Mucosa of rectum (tissue), 2 donors: ENCODE results near the gene DNAH10.

Experiments used
- H3K27ac ChIP-seq, 2 donors: one replicate each; pipeline ENCODE4 v1.7.0; 2013; ENCODE audit warnings: inconsistent platforms in 2 of 2, low read depth in 2 of 2, low read length in 2 of 2
- H3K27me3 ChIP-seq, 2 donors: one replicate each; pipeline ENCODE4 v1.7.0; 2013; ENCODE audit warnings: low read length in 2 of 2; ENCODE audit not compliant: control insufficient read depth in 2 of 2, insufficient read depth in 2 of 2
- H3K36me3 ChIP-seq, 2 donors: one replicate each; pipeline ENCODE4 v1.7.0; 2013; ENCODE audit warnings: low read length in 2 of 2; ENCODE audit not compliant: control insufficient read depth in 2 of 2, insufficient read depth in 2 of 2
- H3K4me1 ChIP-seq, 2 donors: one replicate each; pipeline ENCODE4 v1.7.0; 2013; ENCODE audit warnings: low read length in 2 of 2, mild to moderate bottlenecking in 1 of 2; ENCODE audit not compliant: control insufficient read depth in 2 of 2, insufficient read depth in 2 of 2
- H3K4me3 ChIP-seq, 2 donors: one replicate each; pipeline ENCODE4 v1.7.0; 2013; ENCODE audit warnings: low read length in 2 of 2
- H3K9ac ChIP-seq, 2 donors: one replicate each; pipeline ENCODE4 v1.7.0; 2013; ENCODE audit warnings: low read length in 2 of 2, low read depth in 1 of 2, mild to moderate bottlenecking in 1 of 2
- H3K9me3 ChIP-seq, 2 donors: one replicate each; pipeline ENCODE4 v1.7.0; 2013; ENCODE audit warnings: low read length in 2 of 2; ENCODE audit not compliant: control insufficient read depth in 2 of 2
- donor health status: healthy.
- donor health status: Normal muscosa, but diverticular disease.

The DNAH10 gene

GRCh38 chr12:123807002-123807401 is 44.9 kb downstream of the DNAH10 start:
- H3K27ac ChIP-seq = no peak overlapping the region

DNA sequence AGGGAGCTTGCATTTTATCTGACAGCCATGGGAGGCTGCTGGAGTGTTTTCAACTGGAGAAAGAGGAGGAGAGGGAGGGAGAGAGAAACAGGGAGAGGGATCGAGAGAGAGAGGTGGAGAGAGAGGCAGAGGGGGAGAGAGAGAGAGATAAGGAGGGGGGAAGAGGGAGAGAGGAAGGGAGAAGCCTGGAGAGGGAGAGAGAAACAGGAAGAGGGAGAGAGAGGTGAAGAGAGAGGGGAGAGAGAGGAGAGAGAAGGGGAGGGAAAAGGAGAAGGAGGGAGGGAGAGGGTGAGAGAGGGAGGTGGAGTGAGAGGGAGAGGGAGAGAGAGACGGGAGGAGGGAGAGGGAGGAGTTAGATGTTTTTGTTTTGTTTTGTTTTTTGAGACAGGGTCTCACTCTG is 45.6 kb downstream of the DNAH10 start:
- Histone ChIP-seq H3K27me3 (peaks cover 0 to 2% of the 10 kb centered on the region in 2 donors), H3K36me3 (no peaks in the 10 kb centered on the region), H3K4me3 (no peak overlapping the region), H3K4me1 (no peaks in the 10 kb centered on the region), H3K9ac (no peak overlapping the region), H3K27ac (no peak overlapping the region), H3K9me3 (no peaks in the 10 kb centered on the region)

More at GRCh38 chr12:123807002-123807401, 44.9 kb downstream of the DNAH10 start:
- Histone ChIP-seq H3K9me3 (no peaks in the 10 kb centered on the region), H3K4me3 (no peak overlapping the region), H3K36me3 (no peaks in the 10 kb centered on the region), H3K9ac (no peak overlapping the region), H3K4me1 (no peaks in the 10 kb centered on the region), H3K27me3 (peaks cover 0 to 2% of the 10 kb centered on the region in 2 donors)

DNA sequence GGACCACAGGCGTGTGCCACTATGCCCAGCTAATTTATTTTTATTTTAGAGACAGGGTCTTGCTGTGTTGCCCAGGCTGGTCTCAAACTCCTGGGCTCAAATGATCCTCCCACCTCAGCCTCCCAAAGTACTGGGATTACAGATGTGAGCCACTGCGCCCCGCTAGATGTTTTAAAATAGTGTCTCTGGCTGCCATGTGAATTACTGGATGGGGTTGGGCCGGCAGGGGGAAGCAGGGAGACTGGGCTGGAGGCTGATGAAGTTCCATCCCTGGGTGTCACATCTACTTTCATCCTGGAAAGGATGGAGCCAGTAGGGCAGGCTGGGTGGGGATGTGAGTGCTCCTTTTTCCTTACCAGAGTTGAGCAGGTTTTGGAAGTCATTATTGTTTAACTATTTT is 46.1 kb downstream of the DNAH10 start:
- no peak overlapping the region for H3K27ac ChIP-seq
- no peaks in the 10 kb centered on the region for H3K36me3 ChIP-seq
- no peak overlapping the region for H3K9ac ChIP-seq
- H3K9me3 ChIP-seq = no peaks in the 10 kb centered on the region
- H3K4me3 ChIP-seq = no peak overlapping the region
- peaks cover 0 to 2% of the 10 kb centered on the region in 2 donors for H3K27me3 ChIP-seq
- no peaks in the 10 kb centered on the region for H3K4me1 ChIP-seq

- Histone ChIP-seq H3K36me3 (no peaks in the 10 kb centered on the region), H3K27me3 (peaks cover 0 to 2% of the 10 kb centered on the region in 2 donors), H3K4me1 (no peaks in the 10 kb centered on the region), H3K9me3 (peaks cover 0 to 5% of the 10 kb centered on the region in 2 donors), H3K27ac (no peak overlapping the region), H3K9ac (no peak overlapping the region), H3K4me3 (no peak overlapping the region)
These were observed 51.2 kb downstream of the DNAH10 start for GRCh38 chr12:123813349-123813748.

GRCh38 chr12:123815968-123816367 is 53.9 kb downstream of the DNAH10 start:
- H3K9ac ChIP-seq = no peak overlapping the region
- no peaks in the 10 kb centered on the region for H3K27me3 ChIP-seq
- H3K9me3 ChIP-seq = peaks cover 0 to 5% of the 10 kb centered on the region in 2 donors
- H3K36me3 ChIP-seq = no peaks in the 10 kb centered on the region
- H3K4me3 ChIP-seq = no peak overlapping the region
- H3K27ac ChIP-seq = no peak overlapping the region
- no peaks in the 10 kb centered on the region for H3K4me1 ChIP-seq

DNA sequence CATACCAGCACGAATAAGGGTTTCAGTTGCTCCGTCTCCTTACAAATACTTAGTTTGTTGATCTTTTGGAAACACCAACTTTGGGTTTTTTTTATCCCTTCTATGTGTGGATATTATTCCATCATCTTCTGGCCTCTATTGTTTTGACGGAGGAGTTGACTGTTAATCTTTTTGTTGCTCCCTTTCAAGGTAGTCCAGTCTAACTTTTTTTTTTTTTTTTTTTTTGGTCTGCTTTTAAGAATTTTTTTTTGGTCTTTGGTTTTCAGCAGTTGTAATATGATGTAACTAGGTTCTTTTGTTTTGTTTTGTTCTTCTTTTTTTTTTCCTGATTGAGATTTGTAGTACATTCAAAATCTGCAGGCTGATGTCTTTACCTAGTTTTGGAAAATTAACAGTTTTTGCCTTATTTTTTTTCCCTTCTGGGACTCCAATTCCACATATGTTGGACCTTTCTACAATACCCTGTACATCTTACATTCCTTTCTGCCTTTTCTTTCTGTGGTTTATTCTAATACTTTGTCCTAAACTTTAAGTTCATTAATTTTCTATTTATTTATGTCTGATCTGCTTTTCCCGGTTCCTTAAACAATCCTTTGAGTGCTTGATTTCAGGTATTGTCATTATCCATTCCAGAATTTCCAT is 54.9 kb downstream of the DNAH10 start:
- Histone ChIP-seq H3K9ac (no peak overlapping the region), H3K36me3 (no peaks in the 10 kb centered on the region), H3K27ac (no peak overlapping the region), H3K27me3 (no peaks in the 10 kb centered on the region), H3K4me1 (no peaks in the 10 kb centered on the region), H3K9me3 (peaks cover 0 to 5% of the 10 kb centered on the region in 2 donors), H3K4me3 (no peak overlapping the region)

- Histone ChIP-seq H3K9me3 (no peaks in the 10 kb centered on the region), H3K27ac (no peak overlapping the region), H3K4me1 (no peaks in the 10 kb centered on the region), H3K9ac (no peak overlapping the region), H3K36me3 (no peaks in the 10 kb centered on the region), H3K4me3 (no peak overlapping the region), H3K27me3 (peaks cover 0 to 2% of the 10 kb centered on the region in 2 donors)
These were observed 60.7 kb downstream of the DNAH10 start for GRCh38 chr12:123822804-123823203.

DNA sequence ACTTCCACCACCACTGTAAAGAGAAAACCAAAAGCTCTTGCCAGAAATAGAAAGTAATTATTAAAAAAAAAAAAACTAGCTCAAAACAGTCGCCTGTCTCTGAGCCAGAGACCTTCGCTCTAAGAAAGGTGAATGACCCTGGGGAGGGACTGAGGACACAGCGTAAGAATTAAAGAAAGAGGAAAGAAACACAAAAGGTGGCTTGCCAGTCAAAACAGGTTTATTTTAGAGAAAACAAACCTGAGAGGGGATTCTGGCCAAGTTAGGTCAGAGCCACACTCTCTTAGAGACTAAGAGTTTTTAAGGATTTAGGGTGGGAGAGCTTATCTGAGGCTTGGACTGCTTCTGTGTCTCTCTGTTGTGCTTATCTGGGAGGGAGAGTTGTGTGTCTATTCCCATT is 66.0 kb downstream of the DNAH10 start:
- Histone ChIP-seq H3K36me3 (no peaks in the 10 kb centered on the region), H3K27me3 (peaks cover 0 to 2% of the 10 kb centered on the region in 2 donors), H3K4me1 (no peaks in the 10 kb centered on the region), H3K9me3 (no peaks in the 10 kb centered on the region), H3K4me3 (no peak overlapping the region), H3K27ac (no peak overlapping the region), H3K9ac (no peak overlapping the region)

DNA sequence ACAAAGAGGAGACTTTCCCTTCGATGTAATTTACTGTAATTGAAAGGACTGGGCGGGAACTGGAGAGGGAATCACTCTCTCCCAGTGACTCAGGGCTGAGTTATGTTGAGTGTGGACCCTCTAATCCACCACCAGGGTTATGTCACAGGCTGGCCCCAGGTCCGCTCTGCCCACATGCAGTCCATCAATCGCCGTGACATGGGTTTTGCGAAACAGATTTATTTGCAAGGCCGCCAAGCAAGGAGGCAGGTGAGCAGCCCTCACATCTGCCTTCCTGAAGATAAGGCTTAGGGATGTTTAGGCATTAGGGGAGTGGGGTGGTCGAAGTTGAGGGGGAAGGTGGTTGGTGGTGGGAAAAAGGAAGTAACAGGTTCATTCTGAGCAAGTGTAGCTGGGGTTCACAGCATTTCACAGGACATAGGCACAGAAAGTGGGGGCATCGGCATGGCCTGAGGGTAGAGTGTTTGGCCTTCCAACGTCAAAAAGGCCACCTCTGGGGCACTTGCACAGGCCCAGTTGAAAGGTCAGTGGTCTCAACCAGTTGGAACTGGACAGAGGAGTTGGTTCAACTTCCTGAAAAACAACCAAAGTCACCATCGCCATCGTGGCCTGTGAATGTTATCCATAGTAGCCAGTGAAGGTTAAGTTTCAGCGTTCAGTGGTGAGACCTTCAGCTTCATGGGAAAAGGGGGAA is 66.9 kb downstream of the DNAH10 start:
- Histone ChIP-seq H3K27ac (no peak overlapping the region), H3K4me1 (no peaks in the 10 kb centered on the region)

GRCh38 chr12:123829561-123829960 is 67.5 kb downstream of the DNAH10 start:
- Histone ChIP-seq H3K36me3 (no peaks in the 10 kb centered on the region), H3K4me1 (no peaks in the 10 kb centered on the region), H3K9ac (no peak overlapping the region)

More for the DNA sequence above, 66.9 kb downstream of the DNAH10 start:
- peaks cover 0 to 2% of the 10 kb centered on the region in 2 donors for H3K9me3 ChIP-seq
- no peak overlapping the region for H3K4me3 ChIP-seq
- H3K27me3 ChIP-seq = peaks cover 0 to 2% of the 10 kb centered on the region in 2 donors
- no peaks in the 10 kb centered on the region for H3K36me3 ChIP-seq
- H3K9ac ChIP-seq = no peak overlapping the region

More at GRCh38 chr12:123829561-123829960, 67.5 kb downstream of the DNAH10 start:
- Histone ChIP-seq H3K27ac (no peak overlapping the region), H3K9me3 (peaks cover 0 to 2% of the 10 kb centered on the region in 2 donors), H3K27me3 (peaks cover 0 to 2% of the 10 kb centered on the region in 2 donors), H3K4me3 (no peak overlapping the region)
